Activated T-cell treated with anti-CD3 and anti-CD28 coated beads, Interleukin-2, amount 50 U/mL, for 4 hours (primary cell): Measurements from ENCODE around the gene CLIC3. TPM values are rescaled to one million over a fixed set of nuclear protein-coding genes. Genes with fewer than 3 reads are reported as not detected.

Source experiments
- ATAC-seq, 2 donors: fragments of 200-7000 bp; cut with Tn5 transposase; one replicate each; pipeline ENCODE4 v1.10.0; 2021
- DNase-seq: peaks from one replicate; pipeline ENCODE4 v3.0.0-alpha.2; 2020
- H3K27me3 Mint-ChIP-seq: one replicate; pipeline ENCODE4 v1.8.0; 2021; ENCODE audit warnings: low read depth, mixed read lengths
- H3K36me3 Mint-ChIP-seq: one replicate; pipeline ENCODE4 v1.8.0; 2022; ENCODE audit warnings: mixed read lengths; ENCODE audit not compliant: insufficient read depth
- H3K4me1 Mint-ChIP-seq: one replicate; pipeline ENCODE4 v1.8.0; 2021; ENCODE audit warnings: low read depth, mixed read lengths
- H3K4me3 Mint-ChIP-seq: one replicate; pipeline ENCODE4 v1.8.0; 2021; ENCODE audit warnings: mild to moderate bottlenecking, moderate library complexity, mixed read lengths
- H3K9me3 Mint-ChIP-seq: one replicate; pipeline ENCODE4 v1.8.0; 2021; ENCODE audit warnings: mixed read lengths
- total RNA-seq, 3 donors: library from RNA; stranded (reverse); gene quantifications; one replicate each; pipeline ENCODE4 v1.2.1, GENCODE V29; 2021

CLIC3 gene
- under 1 TPM in 2 of 3 donors, not detected in 1; 0.18 to 0.54 TPM for total RNA-seq

DNA sequence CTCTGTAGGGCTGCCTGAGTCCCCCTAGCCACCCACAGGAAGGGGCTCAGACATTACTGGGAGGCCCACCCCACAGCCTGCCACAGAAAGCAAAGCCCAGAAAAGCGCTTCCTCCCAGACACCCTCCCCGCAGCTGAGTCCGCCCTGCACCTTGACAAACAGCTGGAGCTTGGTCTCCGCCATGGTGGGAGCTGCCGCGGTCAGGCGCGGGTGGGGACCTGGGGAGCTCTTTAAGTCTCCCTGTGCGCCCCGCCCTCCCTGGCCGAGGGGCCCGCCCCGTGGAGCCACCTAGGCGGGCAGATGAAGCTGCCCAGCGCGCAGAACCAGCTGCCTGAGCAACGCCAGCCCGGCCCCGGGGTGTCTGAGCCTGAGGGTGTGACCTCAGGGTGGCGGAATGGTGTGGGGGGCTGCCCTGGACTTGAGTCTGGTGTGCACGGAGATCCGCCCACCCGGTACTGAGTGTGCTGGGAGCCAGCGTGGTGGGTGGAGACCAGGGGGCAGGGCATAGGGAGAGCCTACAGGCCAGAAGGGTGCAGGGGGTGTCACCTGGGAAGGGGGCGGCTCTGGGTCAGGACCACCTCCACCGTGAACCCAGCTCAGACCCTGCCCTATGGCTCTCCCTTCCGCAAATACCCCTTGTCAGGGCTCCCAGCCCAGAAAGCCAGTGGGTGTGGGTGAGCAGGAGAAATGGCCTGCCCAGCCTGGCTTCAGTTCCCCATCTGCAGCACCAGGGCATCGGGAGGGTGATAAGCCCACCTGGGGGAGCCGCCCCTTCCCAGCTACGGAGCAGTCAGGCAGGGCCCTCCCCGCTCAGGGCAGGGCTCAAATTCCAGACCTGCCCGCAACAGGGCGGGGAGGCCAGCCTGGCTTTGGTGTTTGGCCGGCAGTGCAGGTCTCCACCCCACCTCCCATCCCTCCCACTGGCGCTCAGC, at the start of gene CLIC3:
CLIC3 (minus strand) TSS at position 208 of the 932 bp plus-strand sequence; CDS start at position 183, 25 bp downstream.
- Mint-ChIP-seq H3K4me1 (peaks cover 40% of the 10 kb centered on the region), H3K36me3 (peaks cover 2% of the 10 kb centered on the region), H3K4me3 (peak within 1 kb of the TSS; percentile 62), H3K27me3 (no peaks in the 10 kb centered on the region), H3K9me3 (no peaks in the 10 kb centered on the region)
- DNase-seq (peak; percentile 40), ATAC-seq (no peak)

DNA sequence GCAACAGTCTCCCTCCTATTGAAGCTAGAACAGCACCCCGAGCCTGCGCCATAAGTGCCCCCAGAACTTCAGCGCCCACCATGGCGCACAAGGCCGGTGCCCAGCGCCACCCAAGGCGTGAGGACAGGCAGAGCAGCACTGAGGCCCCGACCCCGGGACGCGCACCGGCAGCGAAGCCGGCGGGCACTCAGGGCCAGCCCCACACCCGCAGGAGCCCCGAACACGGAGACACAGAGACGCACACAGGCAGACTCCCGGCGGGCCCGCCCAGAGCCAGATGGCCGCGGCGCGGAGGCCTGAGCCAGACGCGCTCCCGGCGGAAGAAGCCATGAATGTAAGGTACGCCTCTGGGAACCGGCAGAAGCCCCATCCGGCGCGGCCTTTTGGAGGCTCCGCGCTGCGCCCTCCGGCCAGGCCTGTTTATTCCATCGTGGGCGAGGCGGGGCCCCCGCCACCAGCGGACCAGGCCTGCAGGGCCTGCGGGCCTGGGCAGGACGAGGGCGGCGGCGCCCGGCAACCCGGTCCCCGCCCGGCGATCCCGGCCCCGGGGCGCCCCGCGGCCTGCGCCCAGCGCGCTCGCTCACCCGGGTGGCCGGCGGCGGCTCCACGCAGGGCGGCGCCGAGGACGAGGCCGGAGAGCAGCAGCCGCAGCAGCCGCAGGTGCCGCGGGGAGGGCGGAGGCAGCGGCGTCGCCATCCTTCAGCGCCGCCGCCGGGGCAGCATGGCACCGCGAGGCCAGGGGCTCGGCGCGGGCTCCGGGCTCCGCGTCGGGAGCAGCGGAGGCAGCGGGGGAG, 49.1 kb upstream of the CLIC3 start:
- Mint-ChIP-seq H3K27me3 (peaks cover 49% of the 10 kb centered on the region), H3K4me1 (peaks cover 16% of the 10 kb centered on the region), H3K9me3 (no peaks in the 10 kb centered on the region), H3K4me3 (peak overlapping the region; percentile 63), H3K36me3 (no peaks in the 10 kb centered on the region)
- ATAC-seq (peak; percentile 29 to 37), DNase-seq (no peak)

DNA sequence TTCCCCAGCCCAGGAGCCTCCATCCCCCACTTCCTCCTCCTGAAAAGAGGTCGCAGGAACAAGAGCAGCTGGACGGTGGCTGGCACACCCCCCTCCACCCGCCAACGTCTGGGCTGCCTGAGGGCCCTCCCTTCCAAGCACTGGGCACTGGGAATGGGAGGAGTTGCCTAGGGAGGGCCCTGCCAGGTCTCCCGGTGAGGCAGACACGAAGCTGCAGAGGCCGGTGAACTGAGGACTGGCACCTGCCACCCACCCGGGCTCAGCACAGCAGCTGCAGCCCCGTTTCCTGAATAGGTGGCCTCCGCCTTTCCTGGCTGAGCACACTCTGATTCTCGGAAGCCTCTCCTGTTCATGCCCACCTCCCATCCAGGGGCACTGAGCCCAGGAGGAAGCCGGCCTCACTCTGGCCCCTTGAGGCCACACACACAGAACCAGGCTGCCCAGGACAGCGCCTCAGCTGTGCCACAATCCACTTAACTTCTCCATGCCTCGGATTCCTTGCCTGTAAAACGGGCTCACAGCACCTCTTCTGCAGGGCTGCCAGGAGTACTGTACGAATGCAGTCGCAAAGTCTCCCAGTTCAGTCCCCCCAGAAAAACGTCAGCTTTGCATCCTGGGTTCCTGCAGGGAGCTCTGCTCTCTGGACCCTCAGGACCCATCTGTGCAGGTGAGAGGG, 48.3 kb upstream of the CLIC3 start:
- H3K4me3 Mint-ChIP-seq = peak overlapping the region; percentile 63
- H3K9me3 Mint-ChIP-seq = no peaks in the 10 kb centered on the region
- peaks cover 42% of the 10 kb centered on the region for H3K27me3 Mint-ChIP-seq
- H3K36me3 Mint-ChIP-seq = no peaks in the 10 kb centered on the region
- ATAC-seq (no peak), DNase-seq (no peak)
- H3K4me1 Mint-ChIP-seq = peaks cover 16% of the 10 kb centered on the region

GRCh38 chr9:137044037-137044436, 47.7 kb upstream of the CLIC3 start:
- H3K36me3 Mint-ChIP-seq = no peaks in the 10 kb centered on the region
- no peak for DNase-seq
- no peak for ATAC-seq
- no peak overlapping the region for H3K4me3 Mint-ChIP-seq
- peaks cover 38% of the 10 kb centered on the region for H3K27me3 Mint-ChIP-seq
- H3K9me3 Mint-ChIP-seq = no peaks in the 10 kb centered on the region
- H3K4me1 Mint-ChIP-seq = peaks cover 16% of the 10 kb centered on the region

DNA sequence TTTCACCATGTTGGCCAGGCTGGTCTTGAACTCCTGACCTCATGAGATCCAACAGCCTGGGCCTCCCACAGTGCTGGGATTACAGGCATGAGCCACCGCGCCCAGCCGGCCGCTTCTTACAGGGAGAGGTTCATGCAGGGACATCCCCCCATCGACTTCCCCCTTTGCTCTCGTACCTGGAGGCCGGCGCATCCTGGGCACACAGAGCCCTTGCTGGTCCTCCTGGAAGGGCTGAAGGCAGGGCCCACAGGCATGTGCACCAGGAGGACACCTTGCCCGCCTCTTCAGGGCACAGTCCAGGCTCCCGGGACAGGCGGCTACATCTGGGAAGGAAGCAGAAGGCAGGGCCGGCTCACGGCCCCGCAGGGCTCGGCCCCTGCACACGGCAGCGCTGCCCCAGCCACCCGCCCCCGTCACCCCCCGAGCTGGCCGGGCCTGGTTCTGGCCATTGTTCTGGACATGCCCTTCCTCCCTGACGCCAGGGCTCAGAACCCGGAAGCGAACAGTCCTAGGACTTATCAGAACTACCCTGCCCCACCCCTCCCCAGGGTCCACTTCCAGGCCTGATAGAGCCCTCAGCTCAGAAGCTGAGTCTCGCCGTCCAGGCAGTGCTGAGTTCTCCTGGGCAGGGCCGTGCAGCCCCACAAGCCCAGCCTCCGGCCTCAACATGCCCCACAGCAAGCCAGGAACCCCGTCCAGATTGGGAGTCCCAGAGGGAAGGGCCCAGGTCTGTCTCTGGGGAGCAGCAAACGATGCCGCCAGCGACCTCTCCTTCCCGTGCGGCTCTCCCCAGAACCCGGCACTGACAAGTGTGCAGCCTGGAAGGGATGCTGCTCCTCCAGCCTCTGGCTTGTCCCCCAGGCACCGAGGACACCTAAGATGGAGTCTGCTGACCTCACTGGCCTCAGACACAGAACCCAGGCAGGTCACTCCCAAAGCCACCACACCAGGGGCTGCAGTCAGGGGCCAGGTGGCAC, 46.7 kb upstream of the CLIC3 start:
- no peak for DNase-seq
- ATAC-seq = no peak
- Mint-ChIP-seq H3K27me3 (peaks cover 37% of the 10 kb centered on the region), H3K36me3 (no peaks in the 10 kb centered on the region), H3K4me1 (peaks cover 16% of the 10 kb centered on the region), H3K9me3 (no peaks in the 10 kb centered on the region), H3K4me3 (no peak overlapping the region)

DNA sequence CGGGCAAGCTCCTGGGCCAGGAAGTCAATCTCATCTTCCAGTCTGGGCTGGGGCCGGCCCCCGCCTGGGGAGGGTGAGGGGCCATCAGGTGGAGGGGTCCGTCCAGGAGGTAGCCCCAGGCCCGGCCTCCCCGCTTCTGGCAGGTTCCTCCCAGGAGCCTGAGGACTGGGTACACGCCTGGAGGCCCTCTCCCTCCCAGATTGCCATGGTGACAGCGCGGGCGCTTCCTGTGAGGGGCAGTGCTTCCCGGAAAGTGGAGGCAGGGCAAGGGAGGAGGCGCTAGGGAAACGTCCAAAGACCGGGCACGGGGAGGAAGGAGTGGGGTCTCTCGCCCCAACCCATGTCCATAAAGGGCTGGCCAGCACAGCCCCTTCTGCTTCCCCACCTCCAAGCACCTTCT, 44.8 kb upstream of the CLIC3 start:
- peaks cover 12% of the 10 kb centered on the region for H3K4me1 Mint-ChIP-seq
- no peak for DNase-seq
- H3K27me3 Mint-ChIP-seq = peaks cover 19% of the 10 kb centered on the region
- ATAC-seq = no peak
- H3K9me3 Mint-ChIP-seq = no peaks in the 10 kb centered on the region
- H3K4me3 Mint-ChIP-seq = no peak overlapping the region
- H3K36me3 Mint-ChIP-seq = no peaks in the 10 kb centered on the region

GRCh38 chr9:137040568-137040967, 44.2 kb upstream of the CLIC3 start:
- DNase-seq = no peak
- H3K36me3 Mint-ChIP-seq = no peaks in the 10 kb centered on the region
- H3K4me1 Mint-ChIP-seq = peaks cover 12% of the 10 kb centered on the region
- no peak overlapping the region for H3K4me3 Mint-ChIP-seq
- ATAC-seq = no peak
- H3K27me3 Mint-ChIP-seq = peaks cover 19% of the 10 kb centered on the region
- H3K9me3 Mint-ChIP-seq = no peaks in the 10 kb centered on the region

DNA sequence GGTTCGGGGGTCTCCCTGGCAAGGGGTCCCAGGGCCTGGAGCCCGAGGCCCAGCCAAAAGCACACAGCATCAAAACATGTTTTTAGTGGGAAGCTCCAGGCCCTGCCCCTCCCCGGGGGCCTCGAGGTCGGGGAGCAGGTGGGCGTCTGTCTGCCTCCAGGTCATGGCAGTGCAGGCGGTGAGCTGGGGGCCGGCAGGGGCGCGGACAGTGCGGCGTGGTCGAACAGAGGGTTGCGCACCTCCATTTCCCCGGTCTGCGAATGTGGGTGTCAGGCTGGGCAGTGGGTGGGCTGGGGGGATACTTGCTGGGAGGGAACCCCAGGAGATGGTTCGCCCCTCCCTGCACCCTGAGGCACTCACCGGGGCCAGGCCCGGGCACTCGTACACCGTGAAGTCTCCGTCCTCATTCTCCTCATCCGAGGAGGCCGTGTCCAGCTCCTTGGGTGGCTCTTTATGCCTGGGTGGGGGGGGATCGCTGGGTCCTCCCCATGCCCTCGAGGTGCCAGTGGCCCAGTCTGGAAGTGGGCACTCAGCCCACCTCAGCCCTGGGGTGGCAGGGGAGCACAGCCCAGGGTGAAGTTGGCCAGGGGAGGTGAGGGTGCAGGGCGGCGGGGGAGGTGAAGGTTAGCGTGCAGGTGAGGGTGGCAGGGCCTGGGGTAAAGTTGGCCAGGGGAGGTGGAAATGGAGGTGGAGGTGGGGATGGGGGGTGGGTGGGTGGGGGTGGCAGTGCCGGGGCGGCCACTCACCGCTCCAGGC, 43.4 kb upstream of the CLIC3 start:
- Mint-ChIP-seq H3K36me3 (no peaks in the 10 kb centered on the region), H3K4me3 (no peak overlapping the region), H3K4me1 (peaks cover 13% of the 10 kb centered on the region), H3K27me3 (peaks cover 15% of the 10 kb centered on the region), H3K9me3 (no peaks in the 10 kb centered on the region)
- no peak for ATAC-seq
- no peak for DNase-seq

GRCh38 chr9:137038916-137039315, 42.5 kb upstream of the CLIC3 start:
- Mint-ChIP-seq H3K9me3 (no peaks in the 10 kb centered on the region), H3K36me3 (no peaks in the 10 kb centered on the region), H3K27me3 (peaks cover 9% of the 10 kb centered on the region), H3K4me3 (no peak overlapping the region), H3K4me1 (peaks cover 14% of the 10 kb centered on the region)
- DNase-seq = no peak
- ATAC-seq = no peak

DNA sequence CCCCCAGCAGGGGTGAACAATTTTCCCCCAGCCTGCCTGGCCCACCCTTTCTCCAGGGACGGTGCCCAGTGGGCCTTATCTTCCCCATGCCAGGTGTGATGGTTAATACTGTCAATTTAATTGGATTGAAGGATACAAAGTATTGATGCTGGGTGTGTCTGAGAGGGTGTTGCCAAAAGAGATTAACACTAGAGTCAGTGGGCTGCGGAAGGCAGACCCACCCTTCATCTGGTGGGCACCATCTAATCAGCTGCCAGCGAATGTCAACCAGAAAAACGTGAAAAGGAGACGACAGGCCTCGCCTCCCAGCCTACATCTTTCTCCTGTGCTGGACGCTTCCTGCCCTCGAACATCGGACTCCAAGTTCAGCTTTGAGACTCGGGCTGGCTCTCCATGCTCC, 41.1 kb upstream of the CLIC3 start:
- peaks cover 21% of the 10 kb centered on the region for H3K4me1 Mint-ChIP-seq
- no peaks in the 10 kb centered on the region for H3K9me3 Mint-ChIP-seq
- ATAC-seq = no peak

DNA sequence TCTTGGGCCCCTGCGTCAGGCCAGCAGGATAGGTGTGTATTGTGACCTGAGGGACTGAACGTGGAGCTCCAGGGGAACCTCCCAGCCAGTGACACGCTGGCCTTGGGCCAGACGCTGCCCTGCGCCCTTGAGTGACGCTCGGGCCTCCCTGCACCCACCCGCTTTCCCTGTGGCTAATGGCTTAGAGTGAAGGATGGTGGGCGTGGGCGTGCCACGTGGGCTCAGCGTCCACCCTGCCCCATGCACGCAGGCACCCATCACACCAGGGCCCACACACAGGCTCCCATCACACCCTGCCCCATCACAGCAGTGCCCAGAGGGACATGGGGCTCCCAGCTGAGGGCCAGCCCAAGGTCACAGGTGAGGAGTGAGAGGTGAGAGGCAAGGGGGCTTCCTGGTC, 40.7 kb upstream of the CLIC3 start:
- H3K4me3 Mint-ChIP-seq = no peak overlapping the region
- no peaks in the 10 kb centered on the region for H3K9me3 Mint-ChIP-seq
- H3K36me3 Mint-ChIP-seq = no peaks in the 10 kb centered on the region
- ATAC-seq (no peak), DNase-seq (no peak)
- peaks cover 25% of the 10 kb centered on the region for H3K4me1 Mint-ChIP-seq
- no peaks in the 10 kb centered on the region for H3K27me3 Mint-ChIP-seq

More for the DNA sequence above, 41.1 kb upstream of the CLIC3 start:
- Mint-ChIP-seq H3K27me3 (no peaks in the 10 kb centered on the region), H3K36me3 (no peaks in the 10 kb centered on the region), H3K4me3 (no peak overlapping the region)
- DNase-seq = no peak

DNA sequence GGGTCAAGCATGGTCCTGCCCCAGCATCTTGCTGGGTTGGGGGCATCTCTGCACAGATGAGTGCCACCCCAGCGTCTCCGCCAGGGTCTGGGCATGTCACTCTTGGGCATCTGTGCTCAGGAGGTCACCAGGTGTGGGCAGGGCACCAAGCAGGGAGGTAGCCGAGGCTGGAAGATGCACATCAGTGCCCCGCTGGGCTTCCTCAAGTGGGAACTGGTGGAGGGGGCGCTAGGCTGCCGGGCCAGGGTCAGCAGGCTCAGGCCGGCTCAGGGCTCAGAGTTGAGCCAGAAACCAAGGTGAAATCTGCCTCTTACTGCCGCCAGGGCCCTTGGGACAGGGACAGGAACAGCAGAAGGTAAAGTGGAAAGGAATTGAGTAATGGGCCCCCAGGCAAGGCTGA, 39.6 kb upstream of the CLIC3 start:
- Mint-ChIP-seq H3K4me3 (no peak overlapping the region), H3K27me3 (no peaks in the 10 kb centered on the region), H3K4me1 (peaks cover 30% of the 10 kb centered on the region), H3K36me3 (no peaks in the 10 kb centered on the region), H3K9me3 (no peaks in the 10 kb centered on the region)
- ATAC-seq = no peak
- no peak for DNase-seq

DNA sequence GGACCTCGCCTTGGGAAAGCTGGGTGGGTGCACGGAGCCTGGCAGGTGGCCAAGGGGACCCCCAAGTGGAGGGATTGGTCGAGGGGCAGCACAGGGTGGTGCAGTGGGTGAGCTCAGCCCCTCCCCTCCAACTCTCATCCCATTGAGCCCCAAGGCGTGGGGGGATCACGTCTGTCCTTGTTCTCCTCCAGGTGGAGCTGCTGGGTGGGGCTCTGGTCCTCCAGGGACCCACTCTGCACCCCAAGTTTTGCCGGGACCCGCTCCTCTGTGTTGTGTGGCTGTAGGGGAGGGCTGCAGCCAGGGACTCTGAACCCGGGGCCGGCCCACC, 39.1 kb upstream of the CLIC3 start:
- Mint-ChIP-seq H3K9me3 (no peaks in the 10 kb centered on the region), H3K4me1 (peaks cover 35% of the 10 kb centered on the region), H3K36me3 (no peaks in the 10 kb centered on the region), H3K4me3 (peak overlapping the region; percentile 66), H3K27me3 (no peaks in the 10 kb centered on the region)
- no peak for ATAC-seq
- DNase-seq = no peak
